Measurements from ENCODE around the gene AGFG2. TPM values are rescaled to one million over a fixed set of nuclear protein-coding genes. Genes with fewer than 3 reads are reported as not detected.

AGFG2 gene
- total and polyA plus RNA-seq, 2 of the 13 experiments (the other 11 are each of a cell fraction or from before 2014, with no cell fraction given), result 125 to 132 TPM

DNA sequence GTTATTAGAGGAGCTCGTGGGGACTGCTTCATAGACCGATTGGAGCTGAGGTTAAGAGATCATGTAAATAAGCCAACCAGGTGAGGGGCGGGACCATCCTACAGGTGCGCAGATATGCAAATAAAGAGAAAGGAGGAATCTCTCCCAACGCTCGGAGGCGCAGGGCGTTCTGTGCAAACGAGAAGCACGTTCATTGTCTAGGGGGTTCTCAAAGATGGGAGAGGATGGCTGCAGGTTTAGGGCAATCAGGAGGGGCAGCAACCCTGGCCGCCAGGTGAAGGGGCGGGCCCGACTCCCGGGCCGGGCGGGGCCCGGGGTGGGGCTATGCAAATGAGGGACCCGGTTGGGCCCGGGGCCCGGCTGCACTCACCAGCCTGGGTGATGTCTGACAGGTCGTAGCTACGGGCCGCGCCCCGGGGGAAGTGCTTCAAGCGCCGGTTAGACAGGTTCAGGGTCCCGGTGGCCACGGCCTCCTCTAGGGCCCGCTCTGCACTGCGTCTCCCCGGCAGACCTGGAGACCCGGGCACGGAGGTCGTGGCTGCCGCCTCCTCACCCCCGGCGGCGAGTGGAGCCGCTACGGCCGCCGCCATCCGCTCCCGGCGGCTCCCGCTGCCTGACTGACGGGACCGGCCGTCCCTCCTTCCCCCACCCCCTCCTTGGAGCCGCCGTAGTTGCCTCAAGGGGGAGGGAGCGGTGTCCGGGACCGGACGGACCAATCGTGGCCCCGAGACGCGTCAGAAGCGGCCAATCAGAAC, 46.7 kb downstream of the AGFG2 start, which contains the start of gene LRCH4 (continued):
- TF ChIP-seq AHR (CRISPR knock-in tag; IDR thresholded peaks at IDR 0.05), result peak; percentile 66; the same call in 1 of the 2 replicates
- TF ChIP-seq, protein P1, sequence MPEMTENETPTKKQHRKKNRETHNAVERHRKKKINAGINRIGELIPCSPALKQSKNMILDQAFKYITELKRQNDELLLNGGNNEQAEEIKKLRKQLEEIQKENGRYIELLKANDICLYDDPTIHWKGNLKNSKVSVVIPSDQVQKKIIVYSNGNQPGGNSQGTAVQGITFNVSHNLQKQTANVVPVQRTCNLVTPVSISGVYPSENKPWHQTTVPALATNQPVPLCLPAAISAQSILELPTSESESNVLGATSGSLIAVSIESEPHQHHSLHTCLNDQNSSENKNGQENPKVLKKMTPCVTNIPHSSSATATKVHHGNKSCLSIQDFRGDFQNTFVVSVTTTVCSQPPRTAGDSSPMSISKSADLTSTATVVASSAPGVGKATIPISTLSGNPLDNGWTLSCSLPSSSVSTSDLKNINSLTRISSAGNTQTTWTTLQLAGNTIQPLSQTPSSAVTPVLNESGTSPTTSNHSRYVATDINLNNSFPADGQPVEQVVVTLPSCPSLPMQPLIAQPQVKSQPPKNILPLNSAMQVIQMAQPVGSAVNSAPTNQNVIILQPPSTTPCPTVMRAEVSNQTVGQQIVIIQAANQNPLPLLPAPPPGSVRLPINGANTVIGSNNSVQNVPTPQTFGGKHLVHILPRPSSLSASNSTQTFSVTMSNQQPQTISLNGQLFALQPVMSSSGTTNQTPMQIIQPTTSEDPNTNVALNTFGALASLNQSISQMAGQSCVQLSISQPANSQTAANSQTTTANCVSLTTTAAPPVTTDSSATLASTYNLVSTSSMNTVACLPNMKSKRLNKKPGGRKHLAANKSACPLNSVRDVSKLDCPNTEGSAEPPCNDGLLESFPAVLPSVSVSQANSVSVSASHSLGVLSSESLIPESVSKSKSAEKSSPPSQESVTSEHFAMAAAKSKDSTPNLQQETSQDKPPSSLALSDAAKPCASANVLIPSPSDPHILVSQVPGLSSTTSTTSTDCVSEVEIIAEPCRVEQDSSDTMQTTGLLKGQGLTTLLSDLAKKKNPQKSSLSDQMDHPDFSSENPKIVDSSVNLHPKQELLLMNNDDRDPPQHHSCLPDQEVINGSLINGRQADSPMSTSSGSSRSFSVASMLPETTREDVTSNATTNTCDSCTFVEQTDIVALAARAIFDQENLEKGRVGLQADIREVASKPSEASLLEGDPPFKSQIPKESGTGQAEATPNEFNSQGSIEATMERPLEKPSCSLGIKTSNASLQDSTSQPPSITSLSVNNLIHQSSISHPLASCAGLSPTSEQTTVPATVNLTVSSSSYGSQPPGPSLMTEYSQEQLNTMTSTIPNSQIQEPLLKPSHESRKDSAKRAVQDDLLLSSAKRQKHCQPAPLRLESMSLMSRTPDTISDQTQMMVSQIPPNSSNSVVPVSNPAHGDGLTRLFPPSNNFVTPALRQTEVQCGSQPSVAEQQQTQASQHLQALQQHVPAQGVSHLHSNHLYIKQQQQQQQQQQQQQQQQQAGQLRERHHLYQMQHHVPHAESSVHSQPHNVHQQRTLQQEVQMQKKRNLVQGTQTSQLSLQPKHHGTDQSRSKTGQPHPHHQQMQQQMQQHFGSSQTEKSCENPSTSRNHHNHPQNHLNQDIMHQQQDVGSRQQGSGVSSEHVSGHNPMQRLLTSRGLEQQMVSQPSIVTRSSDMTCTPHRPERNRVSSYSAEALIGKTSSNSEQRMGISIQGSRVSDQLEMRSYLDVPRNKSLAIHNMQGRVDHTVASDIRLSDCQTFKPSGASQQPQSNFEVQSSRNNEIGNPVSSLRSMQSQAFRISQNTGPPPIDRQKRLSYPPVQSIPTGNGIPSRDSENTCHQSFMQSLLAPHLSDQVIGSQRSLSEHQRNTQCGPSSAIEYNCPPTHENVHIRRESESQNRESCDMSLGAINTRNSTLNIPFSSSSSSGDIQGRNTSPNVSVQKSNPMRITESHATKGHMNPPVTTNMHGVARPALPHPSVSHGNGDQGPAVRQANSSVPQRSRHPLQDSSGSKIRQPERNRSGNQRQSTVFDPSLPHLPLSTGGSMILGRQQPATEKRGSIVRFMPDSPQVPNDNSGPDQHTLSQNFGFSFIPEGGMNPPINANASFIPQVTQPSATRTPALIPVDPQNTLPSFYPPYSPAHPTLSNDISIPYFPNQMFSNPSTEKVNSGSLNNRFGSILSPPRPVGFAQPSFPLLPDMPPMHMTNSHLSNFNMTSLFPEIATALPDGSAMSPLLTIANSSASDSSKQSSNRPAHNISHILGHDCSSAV (CRISPR knock-in tag; IDR thresholded peaks at IDR 0.05; ENCODE audit: borderline replicate concordance), result no peak
- TF ChIP-seq MAFG (CRISPR knock-in tag; IDR thresholded peaks at IDR 0.05), result no peak
- 0 out of 2 replicates have a peak, but pooled peaks have one; percentile 63 for TF ChIP-seq ZNF790 (CRISPR knock-in tag; IDR thresholded peaks at IDR 0.05; ENCODE audit: borderline replicate concordance)
- no peak for TF ChIP-seq ZNF713 (CRISPR knock-in tag; IDR thresholded peaks at IDR 0.05)
- no peak for TF ChIP-seq CC2D1A (CRISPR knock-in tag; IDR thresholded peaks at IDR 0.05)
- TF ChIP-seq NR3C1 (CRISPR knock-in tag; IDR thresholded peaks at IDR 0.05), result no peak
- peak; percentile 70 for TF ChIP-seq YY1 (IDR thresholded peaks at IDR 0.05; ENCODE audit: insufficient read depth, insufficient replicate concordance, low read depth, low read length)
- no peak for TF ChIP-seq CREB1 (IDR thresholded peaks at IDR 0.05)
- no peak for TF ChIP-seq CREB1 (CRISPR knock-in tag; IDR thresholded peaks at IDR 0.05)
- no peak for TF ChIP-seq ZBTB42 (CRISPR knock-in tag; IDR thresholded peaks at IDR 0.05)
- 0 out of 2 replicates have a peak, but pooled peaks have one; percentile 77 for TF ChIP-seq ZNF615 (CRISPR knock-in tag; IDR thresholded peaks at IDR 0.05; ENCODE audit: borderline replicate concordance)
- TF ChIP-seq, protein P2, sequence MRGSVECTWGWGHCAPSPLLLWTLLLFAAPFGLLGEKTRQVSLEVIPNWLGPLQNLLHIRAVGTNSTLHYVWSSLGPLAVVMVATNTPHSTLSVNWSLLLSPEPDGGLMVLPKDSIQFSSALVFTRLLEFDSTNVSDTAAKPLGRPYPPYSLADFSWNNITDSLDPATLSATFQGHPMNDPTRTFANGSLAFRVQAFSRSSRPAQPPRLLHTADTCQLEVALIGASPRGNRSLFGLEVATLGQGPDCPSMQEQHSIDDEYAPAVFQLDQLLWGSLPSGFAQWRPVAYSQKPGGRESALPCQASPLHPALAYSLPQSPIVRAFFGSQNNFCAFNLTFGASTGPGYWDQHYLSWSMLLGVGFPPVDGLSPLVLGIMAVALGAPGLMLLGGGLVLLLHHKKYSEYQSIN (CRISPR knock-in tag; IDR thresholded peaks at IDR 0.05; ENCODE audit: borderline replicate concordance), result no peak
- TF ChIP-seq STAG1 (CRISPR knock-in tag; IDR thresholded peaks at IDR 0.05), result no peak
- TF ChIP-seq RARA (CRISPR knock-in tag; IDR thresholded peaks at IDR 0.05), result no peak
- TF ChIP-seq HES4 (CRISPR knock-in tag; IDR thresholded peaks at IDR 0.05; ENCODE audit: borderline replicate concordance), result no peak
- 0 out of 2 replicates have a peak, but pooled peaks have one; percentile 31 for TF ChIP-seq ZNF124 (CRISPR knock-in tag; IDR thresholded peaks at IDR 0.05)
- TF ChIP-seq, protein P3, sequence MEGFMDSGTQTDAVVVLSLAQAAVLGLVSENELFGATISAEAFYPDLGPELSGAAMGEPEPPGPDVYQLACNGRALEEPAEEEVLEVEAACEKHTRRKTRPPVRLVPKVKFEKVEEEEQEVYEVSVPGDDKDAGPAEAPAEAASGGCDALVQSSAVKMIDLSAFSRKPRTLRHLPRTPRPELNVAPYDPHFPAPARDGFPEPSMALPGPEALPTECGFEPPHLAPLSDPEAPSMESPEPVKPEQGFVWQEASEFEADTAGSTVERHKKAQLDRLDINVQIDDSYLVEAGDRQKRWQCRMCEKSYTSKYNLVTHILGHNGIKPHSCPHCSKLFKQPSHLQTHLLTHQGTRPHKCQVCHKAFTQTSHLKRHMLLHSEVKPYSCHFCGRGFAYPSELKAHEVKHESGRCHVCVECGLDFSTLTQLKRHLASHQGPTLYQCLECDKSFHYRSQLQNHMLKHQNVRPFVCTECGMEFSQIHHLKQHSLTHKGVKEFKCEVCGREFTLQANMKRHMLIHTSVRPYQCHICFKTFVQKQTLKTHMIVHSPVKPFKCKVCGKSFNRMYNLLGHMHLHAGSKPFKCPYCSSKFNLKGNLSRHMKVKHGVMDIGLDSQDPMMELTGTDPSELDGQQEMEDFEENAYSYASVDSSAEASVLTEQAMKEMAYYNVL (CRISPR knock-in tag; IDR thresholded peaks at IDR 0.05; ENCODE audit: borderline replicate concordance), result no peak
- TF ChIP-seq NFYB (CRISPR knock-in tag; IDR thresholded peaks at IDR 0.05), result no peak
- TF ChIP-seq HMG20B (CRISPR knock-in tag; conservative IDR thresholded peaks at IDR 0.05), result no peak
